K562 (cell line): Measurements from ENCODE around the gene IL6ST. TPM values are rescaled to one million over a fixed set of nuclear protein-coding genes. Genes with fewer than 3 reads are reported as not detected.

ENCODE experiments used
- ATAC-seq: fragments of 200-7000 bp; cut with Tn5 transposase; 3 replicates; pipeline ENCODE4 v1.9.1; 2020; ENCODE audit warnings: moderate library complexity
- BruUV-seq: library from RNA; stranded (reverse); fragments of 400-500 nt; replicated peaks from 2 replicates; lab custom pipeline; 2021; lab: Mats Ljungman, UMichigan
- CTCF ChIA-PET: fragments of 300-600 bp; formaldehyde crosslinking; extraction: SDS; loops from one replicate; lab custom pipeline; 2021; ENCODE audit warnings: low intra/inter-chr PET ratio; lab: Yijun Ruan, JAX
- POLR2A ChIA-PET: fragments of 300-600, 350-650 bp; sonication (Branson Sonifier 250); formaldehyde crosslinking; extraction: SDS; loops from one replicate; lab custom pipeline; 2021; ENCODE audit warnings: antibody characterized with exemption, inconsistent platforms; lab: Yijun Ruan, JAX
- DNase-seq, 4 experiments: peaks; one replicate each; pipeline versions ENCODE4 v3.0.0 to v3.0.0-alpha.2; 2011 to 2018; ENCODE audit warnings: low spot score in 3 of 4, mixed read lengths in 3 of 4; ENCODE audit errors: extremely low read depth in 1 of 4
- FAIRE-seq: peaks from 2 replicates; lab custom pipeline; 2011; peaks lifted over from hg19 to GRCh38; lab: Jason Lieb, UNC
- H2AFZ ChIP-seq: 2 replicates; pipeline ENCODE4 v1.6.0; 2011; ENCODE audit warnings: low read depth, low read length, control low read depth, inconsistent platforms
- H3K27ac ChIP-seq: fragments of 200-600 bp; 3 replicates; pipeline ENCODE4 v1.8.0; 2011; ENCODE audit warnings: low read depth, mild to moderate bottlenecking, control low read depth, inconsistent platforms, low read length, moderate library complexity, mixed read lengths; ENCODE audit errors: extremely low read depth
- H3K27me3 ChIP-seq, 2 experiments: fragments of 300-600 bp in 1 of 2; 2 replicates in 1 of 2; 3 replicates in 1 of 2; pipeline versions ENCODE4 v1.6.0 to v1.8.0; 2011; ENCODE audit warnings: inconsistent platforms in 2 of 2, low read length in 2 of 2, mild to moderate bottlenecking in 1 of 2, mixed read lengths in 1 of 2, moderate library complexity in 1 of 2; ENCODE audit not compliant: control insufficient read depth in 2 of 2, insufficient read depth in 2 of 2
- H3K36me3 ChIP-seq: fragments of 300-600 bp; 3 replicates; pipeline ENCODE4 v1.8.0; 2011; ENCODE audit warnings: mild to moderate bottlenecking, low read length, inconsistent platforms; ENCODE audit not compliant: control insufficient read depth, insufficient read depth
- H3K4me1 ChIP-seq, 2 experiments: fragments of 200-600 bp in 1 of 2; replicated peaks in 1 of 2; 2 replicates in 1 of 2; 3 replicates in 1 of 2; pipeline versions ENCODE4 v1.5.1 to v1.8.0; 2011; ENCODE audit warnings: inconsistent platforms in 2 of 2, low read length in 2 of 2, mild to moderate bottlenecking in 1 of 2, mixed read lengths in 1 of 2, moderate library complexity in 1 of 2; ENCODE audit not compliant: control insufficient read depth in 2 of 2, insufficient read depth in 2 of 2
- H3K4me2 ChIP-seq: 2 replicates; pipeline ENCODE4 v1.6.1; 2011; ENCODE audit warnings: low read length, control low read depth, inconsistent platforms, mixed read lengths; ENCODE audit not compliant: insufficient read depth
- H3K4me3 ChIP-seq: fragments of 200-600 bp; sonication (generic), shearing (Covaris generic); 2 replicates; pipeline ENCODE4 v1.5.1; 2016; ENCODE audit warnings: control low read depth, inconsistent platforms
- H3K79me2 ChIP-seq: fragments of 200-600 bp; 3 replicates; pipeline ENCODE4 v1.8.0; 2011; ENCODE audit warnings: low read length, inconsistent platforms; ENCODE audit not compliant: control insufficient read depth, insufficient read depth
- H3K9ac ChIP-seq, 2 experiments: 2 replicates each; pipeline versions ENCODE4 v1.6.0 to v1.6.1; 2011; ENCODE audit warnings: low read depth in 2 of 2, low read length in 2 of 2, control low read depth in 1 of 2, inconsistent platforms in 1 of 2, mild to moderate bottlenecking in 1 of 2, mixed read lengths in 1 of 2; ENCODE audit not compliant: insufficient read depth in 1 of 2
- H3K9me1 ChIP-seq: one replicate; pipeline ENCODE4 v1.6.0; 2011; ENCODE audit warnings: inconsistent platforms, mild to moderate bottlenecking, low read length, moderate library complexity; ENCODE audit not compliant: control insufficient read depth, insufficient read depth
- H3K9me3 ChIP-seq: replicated peaks from 2 replicates; pipeline ENCODE4 v1.5.1; 2011; ENCODE audit warnings: low read depth, low read length, inconsistent platforms; ENCODE audit not compliant: control insufficient read depth, insufficient read depth
- H4K20me1 ChIP-seq: replicated peaks from 2 replicates; pipeline ENCODE4 v1.6.1; 2011; ENCODE audit warnings: low read length, inconsistent platforms, mixed read lengths; ENCODE audit not compliant: control insufficient read depth, insufficient read depth
- E2F5 ChIP-seq: sonication (generic); formaldehyde crosslinking; IDR thresholded peaks from 2 replicates; pipeline ENCODE4 v1.8.0; 2022; ENCODE audit warnings: mild to moderate bottlenecking, missing genetic modification reagents
- EGR1 ChIP-seq: fragments of 450-650 bp; conservative IDR thresholded peaks from 2 replicates; pipeline ENCODE4 v1.6.1; 2017; ENCODE audit warnings: mild to moderate bottlenecking
- FIP1L1 ChIP-seq: fragments of 200-400 bp; formaldehyde crosslinking; IDR thresholded peaks from 2 replicates; pipeline ENCODE4 v1.6.1; 2018; ENCODE audit warnings: mild to moderate bottlenecking, low read depth, low read length; ENCODE audit not compliant: poor library complexity, severe bottlenecking
- IFI16 ChIP-seq: fragments of 250-450 bp; sonication (Bioruptor Pico); IDR thresholded peaks from 2 replicates; pipeline ENCODE4 v2.1.2; 2022; ENCODE audit warnings: mild to moderate bottlenecking, inconsistent platforms
- KLF16 ChIP-seq: IDR thresholded peaks from 2 replicates; pipeline ENCODE4 v1.6.1; 2016; ENCODE audit warnings: antibody characterized with exemption
- SETDB1 ChIP-seq: IDR thresholded peaks from one replicate; pipeline ENCODE4 v1.6.1; 2012; ENCODE audit warnings: low read length, control low read depth, inconsistent platforms
- ZNF239 ChIP-seq: fragments of 250-450 bp; sonication (Bioruptor Pico); IDR thresholded peaks from 2 replicates; pipeline ENCODE4 v1.4.0; 2020; ENCODE audit warnings: mild to moderate bottlenecking
- ZNF445 ChIP-seq: fragments of 250-450 bp; sonication (Bioruptor Pico); IDR thresholded peaks from 2 replicates; pipeline ENCODE4 v1.4.0; 2020; ENCODE audit warnings: low read depth, mild to moderate bottlenecking, moderate library complexity
- WGBS: fragments of 100-300 bp; shearing (Covaris generic); methylation state at CpG from one replicate; pipeline ENCODE4 v1.1.6; 2016; ENCODE audit warnings: low coverage, mixed read lengths; ENCODE audit not compliant: insufficient coverage; ENCODE audit errors: missing lambda C conversion rate; 5-methylcytosine and 5-hydroxymethylcytosine counted together
- in situ Hi-C: fragments of 300-500 bp; cut with MboI; formaldehyde crosslinking; loops from 4 replicates; pipeline ENCODE4 v1.15.0; 2018; ENCODE audit warnings: inconsistent platforms, mixed read lengths
- intact Hi-C: fragments of 100-400 bp; cut with micrococcal nuclease; formaldehyde crosslinking; loops from 2 replicates; pipeline ENCODE4 v1.14.2; 2022
- polyA plus RNA-seq, 8 experiments: library from polyadenylated mRNA; depleted of rRNA in 4 of 8; stranded (reverse) in 5 of 8; unstranded in 3 of 8; fragments of >200 nt; fragmentation: Nextera tagmentation in 2 of 8; fragmentation: Illumina TruSeq in 1 of 8; extraction: Ambion mirVana in 2 of 8; extraction: Trizol in 1 of 8; gene quantifications; 2 replicates each; pipeline versions ENCODE4 v1.2.1 to v1.2.3, GENCODE V29; 2011 to 2014; ENCODE audit warnings: inconsistent platforms in 1 of 8, missing spikeins in 1 of 8
- total RNA-seq, 7 experiments: library from RNA; depleted of rRNA in 6 of 7; stranded (reverse); fragments of >200 nt in 6 of 7; fragmentation: Illumina TruSeq in 2 of 7; extraction: Trizol in 2 of 7; gene quantifications; 2 replicates each; pipeline versions ENCODE4 v1.2.1 to v1.2.3, GENCODE V29; 2011 to 2021; ENCODE audit warnings: low replicate concordance in 1 of 7
- TF ChIP-seq, protein P1 (sequence below): sonication (generic); formaldehyde crosslinking; IDR thresholded peaks from 2 replicates; pipeline ENCODE4 v1.9.0; 2022; ENCODE audit warnings: mild to moderate bottlenecking, missing genetic modification reagents
- TF ChIP-seq, protein P2 (sequence below): IDR thresholded peaks from 2 replicates; pipeline ENCODE4 v1.6.1; 2016; ENCODE audit warnings: missing genetic modification characterization, missing compliant biosample characterization

IL6ST gene
- total and polyA plus RNA-seq, 9 of the 15 experiments (the other 6 are each of a cell fraction or from before 2014, with no cell fraction given): 2.0 to 27.0 (median 7.9) TPM

GRCh38 chr5:55897905-55898304 is 96.9 kb downstream of the IL6ST start:
- H3K27ac ChIP-seq: no peak overlapping the region
- POLR2A ChIA-PET: interaction anchor here (0.8 kb wide), 1 partner anchor 206 kb away, joined by 3 read pairs; no protein-coding TSS in a partner anchor
- no peaks in the 10 kb centered on the region for H3K9me3 ChIP-seq
- BruUV-seq: no TSS peak
- in situ Hi-C loops: no loop called here
- intact Hi-C loops: no loop called here
- H4K20me1 ChIP-seq: no peaks in the 10 kb centered on the region
- FAIRE-seq (no peak), DNase-seq (no peak), ATAC-seq (no peak)
- no peak overlapping the region for H3K4me3 ChIP-seq
- WGBS: 2% methylated on average over 9 of the region's 14 CpGs
- H3K9ac ChIP-seq: no peak overlapping the region
- H3K79me2 ChIP-seq: no peaks in the 10 kb centered on the region
- no peaks in the 10 kb centered on the region for H3K36me3 ChIP-seq
- no peak overlapping the region for H2AFZ ChIP-seq
- CTCF ChIA-PET: no interaction called here
- H3K27me3 ChIP-seq: peaks cover 12 to 14% of the 10 kb centered on the region in 2 experiments
- H3K4me1 ChIP-seq: no peaks in the 10 kb centered on the region
- no peak overlapping the region for H3K4me2 ChIP-seq
- TF ChIP-seq EGR1 (peak; percentile 47), FIP1L1 (no peak)
- H3K9me1 ChIP-seq: no peaks in the 10 kb centered on the region

- ATAC-seq (no peak), FAIRE-seq (no peak), DNase-seq (no peak)
- peaks cover 9 to 11% of the 10 kb centered on the region in 2 experiments for H3K27me3 ChIP-seq
- ChIA-PET POLR2A (interaction anchor here (0.8 kb wide), 1 partner anchor 205 kb away, joined by 3 read pairs; no protein-coding TSS in a partner anchor), CTCF (no interaction called here)
- H4K20me1 ChIP-seq: no peaks in the 10 kb centered on the region
- H3K27ac ChIP-seq: no peak overlapping the region
- H3K9ac ChIP-seq: no peak overlapping the region
- H2AFZ ChIP-seq: peak overlapping the region; percentile 40; the same call in 1 of the 2 replicates
- intact Hi-C loops: no loop called here
- no peaks in the 10 kb centered on the region for H3K36me3 ChIP-seq
- H3K9me3 ChIP-seq: no peaks in the 10 kb centered on the region
- no peak for TF ChIP-seq KLF16
- no peak for TF ChIP-seq IFI16 (CRISPR knock-in tag)
- TF ChIP-seq ZNF445 (CRISPR knock-in tag): no peak
- TF ChIP-seq, protein P1, sequence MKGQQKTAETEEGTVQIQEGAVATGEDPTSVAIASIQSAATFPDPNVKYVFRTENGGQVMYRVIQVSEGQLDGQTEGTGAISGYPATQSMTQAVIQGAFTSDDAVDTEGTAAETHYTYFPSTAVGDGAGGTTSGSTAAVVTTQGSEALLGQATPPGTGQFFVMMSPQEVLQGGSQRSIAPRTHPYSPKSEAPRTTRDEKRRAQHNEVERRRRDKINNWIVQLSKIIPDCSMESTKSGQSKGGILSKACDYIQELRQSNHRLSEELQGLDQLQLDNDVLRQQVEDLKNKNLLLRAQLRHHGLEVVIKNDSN (CRISPR knock-in tag): no peak
- TF ChIP-seq SETDB1: no peak
- TF ChIP-seq ZNF239: no peak
- no peak for TF ChIP-seq E2F5
- TF ChIP-seq, protein P2, sequence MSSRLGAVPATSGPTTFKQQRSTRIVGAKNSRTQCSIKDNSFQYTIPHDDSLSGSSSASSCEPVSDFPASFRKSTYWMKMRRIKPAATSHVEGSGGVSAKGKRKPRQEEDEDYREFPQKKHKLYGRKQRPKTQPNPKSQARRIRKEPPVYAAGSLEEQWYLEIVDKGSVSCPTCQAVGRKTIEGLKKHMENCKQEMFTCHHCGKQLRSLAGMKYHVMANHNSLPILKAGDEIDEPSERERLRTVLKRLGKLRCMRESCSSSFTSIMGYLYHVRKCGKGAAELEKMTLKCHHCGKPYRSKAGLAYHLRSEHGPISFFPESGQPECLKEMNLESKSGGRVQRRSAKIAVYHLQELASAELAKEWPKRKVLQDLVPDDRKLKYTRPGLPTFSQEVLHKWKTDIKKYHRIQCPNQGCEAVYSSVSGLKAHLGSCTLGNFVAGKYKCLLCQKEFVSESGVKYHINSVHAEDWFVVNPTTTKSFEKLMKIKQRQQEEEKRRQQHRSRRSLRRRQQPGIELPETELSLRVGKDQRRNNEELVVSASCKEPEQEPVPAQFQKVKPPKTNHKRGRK (tag): peak; percentile 63
- WGBS: 4% methylated on average over 5 of the region's 8 CpGs
- no peaks in the 10 kb centered on the region for H3K9me1 ChIP-seq
- peak overlapping the region; percentile 10; the same call in 1 of the 2 replicates for H3K4me3 ChIP-seq
- no peaks in the 10 kb centered on the region for H3K4me1 ChIP-seq
- peak overlapping the region; percentile 21 for H3K4me2 ChIP-seq
- in situ Hi-C loops: no loop called here
- no TSS peak for BruUV-seq
- no peaks in the 10 kb centered on the region for H3K79me2 ChIP-seq
Observed at GRCh38 chr5:55897206-55897894, 97.4 kb downstream of the IL6ST start.
